ENCODE data around the gene TNFAIP1.
"Not testable (repeated sequence)": the region's sequence is repeated elsewhere in the genome, so short reads cannot be mapped to it uniquely, and the experiment has no call there.

DNA sequence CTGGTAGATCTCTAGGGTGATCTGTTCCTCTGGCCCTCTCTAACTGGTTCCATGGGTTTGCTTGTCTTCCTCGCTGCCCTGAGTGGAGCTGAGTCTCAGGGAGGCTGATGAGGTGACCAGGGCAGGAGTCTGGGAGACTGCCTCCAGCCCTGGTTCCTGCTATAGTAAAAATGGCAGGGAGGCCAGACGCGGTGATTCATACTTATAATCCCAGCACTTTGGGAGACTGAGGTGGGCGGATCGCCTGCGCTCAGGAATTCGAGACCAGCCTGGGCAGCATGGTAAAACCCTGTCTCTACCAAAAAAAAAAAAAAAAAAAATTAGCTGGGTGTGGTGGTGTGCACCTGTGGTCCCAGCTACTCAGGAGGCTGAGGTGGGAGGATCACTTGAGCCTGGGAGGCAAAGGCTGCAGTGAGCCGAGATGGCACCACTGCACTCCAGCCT is 3.2 kb downstream of the TNFAIP1 start:
- TF ChIP-seq, protein P1, sequence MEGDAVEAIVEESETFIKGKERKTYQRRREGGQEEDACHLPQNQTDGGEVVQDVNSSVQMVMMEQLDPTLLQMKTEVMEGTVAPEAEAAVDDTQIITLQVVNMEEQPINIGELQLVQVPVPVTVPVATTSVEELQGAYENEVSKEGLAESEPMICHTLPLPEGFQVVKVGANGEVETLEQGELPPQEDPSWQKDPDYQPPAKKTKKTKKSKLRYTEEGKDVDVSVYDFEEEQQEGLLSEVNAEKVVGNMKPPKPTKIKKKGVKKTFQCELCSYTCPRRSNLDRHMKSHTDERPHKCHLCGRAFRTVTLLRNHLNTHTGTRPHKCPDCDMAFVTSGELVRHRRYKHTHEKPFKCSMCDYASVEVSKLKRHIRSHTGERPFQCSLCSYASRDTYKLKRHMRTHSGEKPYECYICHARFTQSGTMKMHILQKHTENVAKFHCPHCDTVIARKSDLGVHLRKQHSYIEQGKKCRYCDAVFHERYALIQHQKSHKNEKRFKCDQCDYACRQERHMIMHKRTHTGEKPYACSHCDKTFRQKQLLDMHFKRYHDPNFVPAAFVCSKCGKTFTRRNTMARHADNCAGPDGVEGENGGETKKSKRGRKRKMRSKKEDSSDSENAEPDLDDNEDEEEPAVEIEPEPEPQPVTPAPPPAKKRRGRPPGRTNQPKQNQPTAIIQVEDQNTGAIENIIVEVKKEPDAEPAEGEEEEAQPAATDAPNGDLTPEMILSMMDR (IDR thresholded peaks at IDR 0.05 in 2 of 3, conservative IDR thresholded peaks at IDR 0.05 in 1 of 3; ENCODE audit: borderline replicate concordance in 1 of 3, insufficient read depth in 1 of 3, low read depth in 2 of 3, low read length in 2 of 3): not testable (repeated sequence)
- not testable (repeated sequence) for TF ChIP-seq EZH2phosphoT487 (IDR thresholded peaks at IDR 0.05; ENCODE audit: borderline replicate concordance); EZH2 (IDR thresholded peaks at IDR 0.05); FOSL1 (IDR thresholded peaks at IDR 0.05; ENCODE audit: low read depth)

Data from HCT116 (cell line).